ENCODE data around the gene CPT1B.

DNA sequence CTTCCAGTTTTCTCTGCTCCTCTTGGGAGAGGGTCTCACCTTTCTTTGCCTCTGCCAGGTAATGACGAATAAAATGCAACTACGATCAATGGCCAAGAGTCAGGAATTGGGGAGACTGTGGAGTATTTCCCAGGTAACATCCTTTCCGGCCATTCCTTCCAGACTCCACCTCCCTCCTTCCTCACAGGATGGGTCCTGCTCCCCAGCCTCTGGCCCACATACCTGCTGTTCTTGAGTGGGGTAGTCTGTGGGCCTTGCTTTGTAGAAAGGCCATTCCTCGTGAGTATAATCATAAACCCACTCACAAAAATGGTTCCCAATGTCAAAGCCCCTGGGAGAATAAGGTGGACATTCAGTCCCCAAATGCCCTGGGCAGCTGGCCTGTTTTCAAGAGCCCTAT lies 1.5 kb upstream of the CPT1B start:
- TF ChIP-seq CTCF (tag by site-specific recombination; IDR thresholded peaks at IDR 0.05): no peak
- TF ChIP-seq ZNF175 (tag by site-specific recombination; IDR thresholded peaks at IDR 0.05): no peak
- TF ChIP-seq, protein P1, sequence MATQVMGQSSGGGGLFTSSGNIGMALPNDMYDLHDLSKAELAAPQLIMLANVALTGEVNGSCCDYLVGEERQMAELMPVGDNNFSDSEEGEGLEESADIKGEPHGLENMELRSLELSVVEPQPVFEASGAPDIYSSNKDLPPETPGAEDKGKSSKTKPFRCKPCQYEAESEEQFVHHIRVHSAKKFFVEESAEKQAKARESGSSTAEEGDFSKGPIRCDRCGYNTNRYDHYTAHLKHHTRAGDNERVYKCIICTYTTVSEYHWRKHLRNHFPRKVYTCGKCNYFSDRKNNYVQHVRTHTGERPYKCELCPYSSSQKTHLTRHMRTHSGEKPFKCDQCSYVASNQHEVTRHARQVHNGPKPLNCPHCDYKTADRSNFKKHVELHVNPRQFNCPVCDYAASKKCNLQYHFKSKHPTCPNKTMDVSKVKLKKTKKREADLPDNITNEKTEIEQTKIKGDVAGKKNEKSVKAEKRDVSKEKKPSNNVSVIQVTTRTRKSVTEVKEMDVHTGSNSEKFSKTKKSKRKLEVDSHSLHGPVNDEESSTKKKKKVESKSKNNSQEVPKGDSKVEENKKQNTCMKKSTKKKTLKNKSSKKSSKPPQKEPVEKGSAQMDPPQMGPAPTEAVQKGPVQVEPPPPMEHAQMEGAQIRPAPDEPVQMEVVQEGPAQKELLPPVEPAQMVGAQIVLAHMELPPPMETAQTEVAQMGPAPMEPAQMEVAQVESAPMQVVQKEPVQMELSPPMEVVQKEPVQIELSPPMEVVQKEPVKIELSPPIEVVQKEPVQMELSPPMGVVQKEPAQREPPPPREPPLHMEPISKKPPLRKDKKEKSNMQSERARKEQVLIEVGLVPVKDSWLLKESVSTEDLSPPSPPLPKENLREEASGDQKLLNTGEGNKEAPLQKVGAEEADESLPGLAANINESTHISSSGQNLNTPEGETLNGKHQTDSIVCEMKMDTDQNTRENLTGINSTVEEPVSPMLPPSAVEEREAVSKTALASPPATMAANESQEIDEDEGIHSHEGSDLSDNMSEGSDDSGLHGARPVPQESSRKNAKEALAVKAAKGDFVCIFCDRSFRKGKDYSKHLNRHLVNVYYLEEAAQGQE (tag by site-specific recombination; IDR thresholded peaks at IDR 0.05): no peak
- no peak for TF ChIP-seq SP2 (tag by site-specific recombination; IDR thresholded peaks at IDR 0.05)
- no peak for TF ChIP-seq TRIM28 (IDR thresholded peaks at IDR 0.05; ENCODE audit: borderline replicate concordance, low read length)
- TF ChIP-seq ZNF600 (tag by site-specific recombination; IDR thresholded peaks at IDR 0.05): no peak
- TF ChIP-seq ZNF777 (tag by site-specific recombination; IDR thresholded peaks at IDR 0.05; ENCODE audit: borderline replicate concordance): no peak
